Peyer's patch (tissue), 4 donors: ENCODE results near the gene IGFBP5. TPM values are rescaled to one million over a fixed set of nuclear protein-coding genes. Genes with fewer than 3 reads are reported as not detected.
A peak's percentile ranks its signal among the peaks of the same experiment; 100 is the strongest.

Experiments used
- DNase-seq, 3 donors: peaks; one replicate each; pipeline ENCODE4 v3.0.0-alpha.2; 2017 to 2019
- H3K27ac ChIP-seq, 4 donors: fragments of 200-600 bp; sonication (generic); one replicate each; pipeline ENCODE4 v1.5.1; 2016 to 2019
- H3K27me3 ChIP-seq, 2 donors: fragments of 200-600 bp; sonication (generic); one replicate each; pipeline ENCODE4 v1.5.1; 2019
- H3K36me3 ChIP-seq, 3 donors: fragments of 200-600 bp; sonication (generic); one replicate each; pipeline ENCODE4 v1.5.1; 2016 to 2019
- H3K4me1 ChIP-seq, 4 donors: fragments of 200-600 bp; sonication (generic); one replicate each; pipeline ENCODE4 v1.5.1; 2016 to 2019
- H3K4me3 ChIP-seq, 4 donors: fragments of 200-600 bp; sonication (generic); 1 replicate in 3 of 4; 2 replicates in 1 of 4; pipeline ENCODE4 v1.5.1; 2016 to 2019; ENCODE audit warnings: mild to moderate bottlenecking in 1 of 4
- H3K9me3 ChIP-seq, 4 donors: fragments of 200-600 bp; sonication (generic); one replicate each; pipeline ENCODE4 v1.5.1; 2016 to 2019; ENCODE audit warnings: mild to moderate bottlenecking in 1 of 4
- CTCF ChIP-seq, 6 experiments: fragments of 450-650 bp in 4 of 6; fragments of 200-600 bp in 2 of 6; sonication (generic) in 1 of 6; IDR thresholded peaks; one replicate each; pipeline ENCODE4 v1.5.1; 2017 to 2019; ENCODE audit warnings: antibody characterized with exemption in 6 of 6, mild to moderate bottlenecking in 3 of 6, moderate library complexity in 1 of 6
- POLR2A ChIP-seq, 2 donors: fragments of 450-650 bp; IDR thresholded peaks; one replicate each; pipeline ENCODE4 v1.5.1; 2017; ENCODE audit warnings: antibody characterized with exemption in 2 of 2, mild to moderate bottlenecking in 2 of 2, moderate library complexity in 2 of 2
- total RNA-seq, 4 donors: library from RNA; depleted of rRNA; stranded (reverse); fragments of >200 nt; gene quantifications; one replicate each; pipeline ENCODE4 v1.1.0, GENCODE V29; 2016

IGFBP5 gene
- total RNA-seq, 4 donors from 2014 or later: 41.5 to 183 (median 75.0) TPM

GRCh38 chr2:216701544-216701943, 6.2 kb upstream of the IGFBP5 start:
- Histone ChIP-seq H3K4me1 (peaks cover 0 to under 1% (median 0%) of the 10 kb centered on the region in 4 donors), H3K4me3 (no peak overlapping the region), H3K27ac (no peak overlapping the region)

GRCh38 chr2:216700781-216701180, 5.4 kb upstream of the IGFBP5 start:
- peak overlapping the region in 2 of 4 donors; percentile 1 to 32 for H3K27ac ChIP-seq
- TF ChIP-seq CTCF (IDR thresholded peaks at IDR 0.05) (no peak), POLR2A (IDR thresholded peaks at IDR 0.05) (no peak)
- H3K27me3 ChIP-seq: no peaks in the 10 kb centered on the region
- peaks cover 0 to 8% (median 0%) of the 10 kb centered on the region in 4 donors for H3K4me1 ChIP-seq
- no peaks in the 10 kb centered on the region for H3K9me3 ChIP-seq
- no peaks in the 10 kb centered on the region for H3K36me3 ChIP-seq
- H3K4me3 ChIP-seq: no peak overlapping the region
- no peak for DNase-seq

More at GRCh38 chr2:216701544-216701943, 6.2 kb upstream of the IGFBP5 start:
- no peaks in the 10 kb centered on the region for H3K9me3 ChIP-seq
- no peak for DNase-seq
- H3K36me3 ChIP-seq: no peaks in the 10 kb centered on the region
- TF ChIP-seq POLR2A (IDR thresholded peaks at IDR 0.05) (no peak), CTCF (IDR thresholded peaks at IDR 0.05) (no peak)
- H3K27me3 ChIP-seq: no peaks in the 10 kb centered on the region

- DNase-seq: no peak
- Histone ChIP-seq H3K27me3 (no peaks in the 10 kb centered on the region), H3K27ac (peak overlapping the region in 2 of 4 donors; percentile 1 to 32), H3K4me1 (peaks cover 0 to 11% (median 0%) of the 10 kb centered on the region in 4 donors), H3K36me3 (no peaks in the 10 kb centered on the region), H3K9me3 (no peaks in the 10 kb centered on the region), H3K4me3 (no peak overlapping the region)
- TF ChIP-seq POLR2A (IDR thresholded peaks at IDR 0.05): no peak
- no peak for TF ChIP-seq CTCF (IDR thresholded peaks at IDR 0.05)
These were observed 4.8 kb upstream of the IGFBP5 start for GRCh38 chr2:216700088-216700567.

- TF ChIP-seq CTCF (IDR thresholded peaks at IDR 0.05): peak in 4 of 6 experiments; percentile 27 to 57 (median 52)
- no peak for TF ChIP-seq POLR2A (IDR thresholded peaks at IDR 0.05)
- H3K4me3 ChIP-seq: no peak overlapping the region
- no peak for DNase-seq
- peaks cover 0 to 9% of the 10 kb centered on the region in 2 donors for H3K27me3 ChIP-seq
- peaks cover 0 to 22% (median 5%) of the 10 kb centered on the region in 4 donors for H3K4me1 ChIP-seq
- H3K27ac ChIP-seq: peak overlapping the region in 1 of 4 donors; percentile 32
- H3K9me3 ChIP-seq: no peaks in the 10 kb centered on the region
- H3K36me3 ChIP-seq: no peaks in the 10 kb centered on the region
These were observed 3.5 kb upstream of the IGFBP5 start for GRCh38 chr2:216698895-216699294.

GRCh38 chr2:216698293-216698692, 2.9 kb upstream of the IGFBP5 start:
- H3K9me3 ChIP-seq: no peaks in the 10 kb centered on the region
- no peak for DNase-seq
- H3K4me1 ChIP-seq: peaks cover 0 to 23% (median 5%) of the 10 kb centered on the region in 4 donors
- no peaks in the 10 kb centered on the region for H3K36me3 ChIP-seq
- H3K4me3 ChIP-seq: no peak overlapping the region
- TF ChIP-seq CTCF (IDR thresholded peaks at IDR 0.05) (no peak), POLR2A (IDR thresholded peaks at IDR 0.05) (no peak)
- H3K27me3 ChIP-seq: peaks cover 0 to 14% of the 10 kb centered on the region in 2 donors
- H3K27ac ChIP-seq: no peak overlapping the region
